Measurements from ENCODE around the gene PHF10.

Gene PHF10

DNA sequence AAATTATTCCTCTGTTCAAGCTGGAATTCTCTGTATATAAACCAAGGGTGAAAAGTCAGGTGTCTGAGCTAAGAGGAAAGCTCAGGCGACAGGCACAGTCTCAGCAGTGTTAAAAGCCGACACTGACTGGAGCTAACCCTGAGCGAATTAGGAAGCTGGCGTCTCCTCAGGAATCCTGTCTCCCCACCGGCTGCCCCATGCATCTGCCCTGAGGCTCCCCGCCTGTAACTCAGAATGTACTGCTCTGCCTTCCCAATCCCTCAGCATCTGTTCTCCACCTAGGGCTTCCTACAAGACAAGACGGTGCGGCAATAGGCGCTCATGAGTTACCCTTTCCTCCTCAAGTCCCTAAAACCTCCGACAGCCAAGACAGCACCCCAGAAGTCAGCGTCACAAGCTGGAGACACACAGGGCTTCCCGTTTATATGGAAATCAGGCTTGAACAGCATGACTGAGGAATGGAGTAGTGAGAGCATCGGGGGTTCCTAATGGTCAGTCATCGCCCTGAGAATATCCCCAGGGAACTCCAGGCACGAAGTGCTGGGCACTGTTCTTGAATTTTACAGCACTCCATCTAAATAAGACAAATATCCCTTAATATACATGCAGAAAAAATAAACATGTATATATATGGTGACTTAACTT lies 56.0 kb downstream of the PHF10 start:
- no peak for DNase-seq (ENCODE audit: low read depth)
- no peak overlapping the region for H3K4me3 ChIP-seq (ENCODE audit: low read length)
- TF ChIP-seq, protein P1, sequence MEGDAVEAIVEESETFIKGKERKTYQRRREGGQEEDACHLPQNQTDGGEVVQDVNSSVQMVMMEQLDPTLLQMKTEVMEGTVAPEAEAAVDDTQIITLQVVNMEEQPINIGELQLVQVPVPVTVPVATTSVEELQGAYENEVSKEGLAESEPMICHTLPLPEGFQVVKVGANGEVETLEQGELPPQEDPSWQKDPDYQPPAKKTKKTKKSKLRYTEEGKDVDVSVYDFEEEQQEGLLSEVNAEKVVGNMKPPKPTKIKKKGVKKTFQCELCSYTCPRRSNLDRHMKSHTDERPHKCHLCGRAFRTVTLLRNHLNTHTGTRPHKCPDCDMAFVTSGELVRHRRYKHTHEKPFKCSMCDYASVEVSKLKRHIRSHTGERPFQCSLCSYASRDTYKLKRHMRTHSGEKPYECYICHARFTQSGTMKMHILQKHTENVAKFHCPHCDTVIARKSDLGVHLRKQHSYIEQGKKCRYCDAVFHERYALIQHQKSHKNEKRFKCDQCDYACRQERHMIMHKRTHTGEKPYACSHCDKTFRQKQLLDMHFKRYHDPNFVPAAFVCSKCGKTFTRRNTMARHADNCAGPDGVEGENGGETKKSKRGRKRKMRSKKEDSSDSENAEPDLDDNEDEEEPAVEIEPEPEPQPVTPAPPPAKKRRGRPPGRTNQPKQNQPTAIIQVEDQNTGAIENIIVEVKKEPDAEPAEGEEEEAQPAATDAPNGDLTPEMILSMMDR (conservative IDR thresholded peaks at IDR 0.05; ENCODE audit: low read depth, low read length), result no peak

DNA sequence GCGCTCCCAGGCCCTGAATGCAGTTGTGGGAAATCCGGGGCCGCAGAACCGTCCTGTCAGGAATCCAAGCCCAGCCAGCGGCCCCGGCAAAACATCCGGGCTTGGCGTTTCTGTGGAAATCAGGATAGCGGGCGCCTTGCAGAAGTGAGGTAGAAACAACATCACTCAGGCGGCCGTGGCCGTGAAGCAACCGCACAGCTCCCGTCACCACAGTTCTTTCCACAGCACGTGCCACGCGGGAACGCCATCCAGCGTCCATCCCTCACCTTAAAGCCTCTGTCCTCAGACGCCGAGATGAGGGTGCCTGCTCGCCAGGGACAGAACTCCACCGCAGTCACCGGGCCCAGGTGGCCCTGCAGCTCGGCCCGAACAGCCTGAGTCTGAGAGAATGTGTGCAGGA lies 56.6 kb downstream of the PHF10 start:
- H3K4me3 ChIP-seq (ENCODE audit: low read length), result no peak overlapping the region
- TF ChIP-seq, protein P1 (conservative IDR thresholded peaks at IDR 0.05; ENCODE audit: low read depth, low read length), result no peak
- DNase-seq (ENCODE audit: low read depth), result no peak

DNA sequence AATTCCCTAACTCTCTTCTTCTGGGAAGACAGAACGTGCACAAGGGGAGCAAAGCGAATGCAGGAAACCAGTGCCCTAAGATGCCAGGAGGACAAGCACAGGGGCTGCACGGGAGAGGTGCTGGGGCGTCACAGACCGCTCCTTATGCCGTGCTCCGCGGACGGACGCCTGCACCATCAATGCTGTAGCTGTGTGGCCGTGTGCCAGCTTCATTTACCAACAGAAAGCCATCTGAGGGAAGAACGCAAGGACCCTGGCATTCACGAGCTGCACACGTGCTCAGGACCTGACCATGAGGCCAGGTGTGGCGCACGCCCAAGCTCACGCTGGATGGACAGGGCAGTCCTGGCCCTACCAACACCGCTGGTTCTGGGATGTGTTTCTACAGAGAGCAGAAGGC lies 57.9 kb downstream of the PHF10 start:
- TF ChIP-seq, protein P1 (conservative IDR thresholded peaks at IDR 0.05; ENCODE audit: low read depth, low read length), result no peak
- DNase-seq (ENCODE audit: low read depth), result no peak
- no peak overlapping the region for H3K4me3 ChIP-seq (ENCODE audit: low read length)

DNA sequence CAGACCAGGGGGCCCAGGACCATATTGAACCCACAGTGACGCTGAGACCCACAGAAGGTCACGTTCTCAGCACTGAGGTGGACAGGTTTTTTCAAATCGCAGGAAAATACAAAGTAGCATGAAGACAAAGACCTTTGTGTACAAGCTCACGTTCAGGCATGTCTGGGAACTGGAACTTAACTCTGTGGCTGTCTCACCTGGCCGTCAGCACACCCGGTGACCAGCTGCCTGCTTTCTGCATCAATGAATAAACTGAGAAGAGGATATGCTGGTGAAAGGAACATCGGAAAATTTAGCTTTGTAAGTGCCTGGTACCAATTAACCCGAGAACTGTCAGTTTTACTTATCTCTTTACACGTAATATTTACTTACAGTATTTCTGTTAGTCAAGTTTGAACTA lies 59.0 kb downstream of the PHF10 start:
- H3K4me3 ChIP-seq (ENCODE audit: low read length), result no peak overlapping the region
- TF ChIP-seq, protein P1 (conservative IDR thresholded peaks at IDR 0.05; ENCODE audit: low read depth, low read length), result no peak
- DNase-seq (ENCODE audit: low read depth), result no peak

DNA sequence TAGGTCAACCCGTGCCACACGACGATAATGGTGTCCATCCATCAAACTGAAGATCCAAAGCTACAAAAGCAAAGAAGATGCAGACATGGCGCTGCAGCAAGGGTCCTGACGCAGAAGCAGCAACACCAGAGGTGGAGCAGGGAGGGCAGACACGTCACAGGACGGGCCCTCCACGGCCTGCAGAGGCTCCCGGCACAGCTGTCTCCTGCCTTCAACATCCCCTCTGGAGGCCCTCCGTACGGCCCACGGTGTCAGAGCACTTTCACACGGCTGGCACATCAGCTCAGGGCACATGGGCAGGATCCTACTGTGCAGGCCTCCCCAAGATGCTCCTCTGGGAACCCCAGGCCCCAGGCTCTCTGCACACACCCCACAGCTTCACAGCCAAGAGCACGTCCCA lies 60.1 kb downstream of the PHF10 start:
- no peak overlapping the region for H3K4me3 ChIP-seq (ENCODE audit: low read length)
- DNase-seq (ENCODE audit: low read depth), result no peak
- TF ChIP-seq, protein P1 (conservative IDR thresholded peaks at IDR 0.05; ENCODE audit: low read depth, low read length), result no peak

DNA sequence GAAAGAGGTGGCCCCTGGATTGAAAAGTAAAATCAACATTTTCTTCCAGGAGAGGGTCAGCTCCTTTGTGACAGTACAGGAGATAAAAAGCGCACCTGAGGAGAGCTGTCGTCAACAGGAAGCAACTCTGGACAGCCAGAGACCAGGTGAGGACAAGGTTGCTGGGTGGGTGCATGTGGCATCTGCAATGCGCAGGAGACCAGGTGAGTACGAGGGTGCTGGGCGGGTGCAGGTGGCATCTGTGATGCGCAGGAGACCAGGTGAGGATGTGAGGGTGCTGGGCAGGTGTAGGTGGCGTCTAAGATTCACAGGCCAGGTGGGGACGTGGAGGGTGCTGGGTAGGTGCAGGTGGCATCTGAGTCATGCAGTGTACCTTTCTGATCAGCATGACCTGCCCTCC lies 60.8 kb downstream of the PHF10 start:
- TF ChIP-seq, protein P1 (conservative IDR thresholded peaks at IDR 0.05; ENCODE audit: low read depth, low read length), result no peak
- DNase-seq (ENCODE audit: low read depth), result no peak
- H3K4me3 ChIP-seq (ENCODE audit: low read length), result no peak overlapping the region

DNA sequence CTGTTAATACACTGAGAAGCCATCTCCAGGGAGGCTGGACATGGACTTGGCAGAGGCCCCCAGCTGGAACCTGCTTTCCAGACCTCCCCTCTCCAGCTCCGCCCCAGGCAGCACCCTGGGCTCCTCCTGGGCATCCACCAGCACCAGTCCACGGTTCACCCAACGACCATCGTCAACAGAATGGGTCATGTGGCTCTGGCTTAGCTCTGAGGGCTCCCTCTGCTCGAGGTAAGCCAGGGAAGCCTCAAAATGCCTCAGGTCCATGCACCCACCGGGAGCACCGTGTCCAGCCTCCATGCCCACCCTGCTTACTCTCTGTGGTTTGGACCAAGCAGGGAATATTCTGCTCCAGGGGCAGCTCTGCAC lies 62.9 kb downstream of the PHF10 start:
- H3K4me3 ChIP-seq (ENCODE audit: low read length), result no peak overlapping the region
- TF ChIP-seq, protein P1 (conservative IDR thresholded peaks at IDR 0.05; ENCODE audit: low read depth, low read length), result no peak
- DNase-seq (ENCODE audit: low read depth), result no peak

All from retinal pigment epithelial cell (primary cell).